ENCODE data around the gene PTCSC3. TPM values are rescaled to one million over a fixed set of nuclear protein-coding genes. Genes with fewer than 3 reads are reported as not detected.

Gene PTCSC3
- total and polyA plus RNA-seq, 2 of the 13 experiments (the other 11 are each of a cell fraction or from before 2014, with no cell fraction given) = not detected

- no peak for TF ChIP-seq KDM5A (IDR thresholded peaks at IDR 0.05; ENCODE audit: borderline replicate concordance, low read length)
- TF ChIP-seq SOX5 (CRISPR knock-in tag; IDR thresholded peaks at IDR 0.05; ENCODE audit: borderline replicate concordance) = peak; percentile 94
- TF ChIP-seq ZNF441 (CRISPR knock-in tag; IDR thresholded peaks at IDR 0.05; ENCODE audit: borderline replicate concordance) = no peak
- no peak for TF ChIP-seq E2F5 (CRISPR knock-in tag; conservative IDR thresholded peaks at IDR 0.05)
- TF ChIP-seq ZNF639 (CRISPR knock-in tag; conservative IDR thresholded peaks at IDR 0.05) = no peak
- peak; percentile 95; the same call in 1 of the 2 replicates for TF ChIP-seq ZGPAT (CRISPR knock-in tag; IDR thresholded peaks at IDR 0.05)
- no peak for TF ChIP-seq XBP1 (CRISPR knock-in tag; IDR thresholded peaks at IDR 0.05)
- TF ChIP-seq SYNCRIP (IDR thresholded peaks at IDR 0.05; ENCODE audit: insufficient read depth, low read depth, low read length) = no peak
- peak; percentile 28; the same call in 1 of the 2 replicates for TF ChIP-seq RFXAP (CRISPR knock-in tag; IDR thresholded peaks at IDR 0.05; ENCODE audit: borderline replicate concordance)
- TF ChIP-seq HNRNPK (IDR thresholded peaks at IDR 0.05; ENCODE audit: low read depth, low read length, poor library complexity, severe bottlenecking) = no peak
- peak; percentile 82 for TF ChIP-seq ZBTB21 (CRISPR knock-in tag; IDR thresholded peaks at IDR 0.05)
- peak; percentile 31; the same call in 1 of the 2 replicates for TF ChIP-seq GATAD1 (CRISPR knock-in tag; IDR thresholded peaks at IDR 0.05)
- TF ChIP-seq CEBPG (CRISPR knock-in tag; IDR thresholded peaks at IDR 0.05) = peak; percentile 94
- TF ChIP-seq ZNF354B (CRISPR knock-in tag; IDR thresholded peaks at IDR 0.05) = peak; percentile 88; the same call in 1 of the 2 replicates
- TF ChIP-seq ZNF770 (CRISPR knock-in tag; IDR thresholded peaks at IDR 0.05) = no peak
- TF ChIP-seq SMYD3 (CRISPR knock-in tag; IDR thresholded peaks at IDR 0.05) = peak; percentile 66
- TF ChIP-seq ZNF557 (CRISPR knock-in tag; IDR thresholded peaks at IDR 0.05) = no peak
- peak; percentile 99 for TF ChIP-seq HOXD1 (CRISPR knock-in tag; IDR thresholded peaks at IDR 0.05)
- TF ChIP-seq ZNF879 (CRISPR knock-in tag; IDR thresholded peaks at IDR 0.05) = no peak
- TF ChIP-seq TRAFD1 (CRISPR knock-in tag; IDR thresholded peaks at IDR 0.05; ENCODE audit: borderline replicate concordance) = no peak
- no peak for TF ChIP-seq ZFX (CRISPR knock-in tag; IDR thresholded peaks at IDR 0.05; ENCODE audit: low read depth)
- peak; percentile 34; the same call in 1 of the 2 replicates for TF ChIP-seq CREB1 (IDR thresholded peaks at IDR 0.05)
- peak; percentile 64; the same call in 1 of the 2 replicates for TF ChIP-seq CREB1 (CRISPR knock-in tag; IDR thresholded peaks at IDR 0.05)
- TF ChIP-seq ZNF615 (CRISPR knock-in tag; IDR thresholded peaks at IDR 0.05; ENCODE audit: borderline replicate concordance) = no peak
Observed at GRCh38 chr14:36208690-36209278, 32.3 kb upstream of the PTCSC3 start (continued).

All from HepG2 (cell line).